Natural killer cell (primary cell): ENCODE results near the gene CRB3. TPM values are rescaled to one million over a fixed set of nuclear protein-coding genes. Genes with fewer than 3 reads are reported as not detected.
A peak's percentile ranks its signal among the peaks of the same experiment; 100 is the strongest.

Experiments
- ATAC-seq, 3 donors: fragments of 150-1000 bp in 2 of 3; fragments of 200-7000 bp in 1 of 3; cut with Tn5 transposase; 1 replicate in 1 of 3; 2 replicates in 2 of 3; pipeline ENCODE4 v1.10.0; 2021; ENCODE audit warnings: mild to moderate bottlenecking in 2 of 3, moderate library complexity in 2 of 3
- DNase-seq, 2 donors: peaks; one replicate each; pipeline versions ENCODE4 v3.0.0 to v3.0.0-alpha.2; 2013 to 2021; ENCODE audit warnings: mixed read lengths in 1 of 2
- H3K27ac ChIP-seq: one replicate; pipeline ENCODE4 v1.5.1; 2013; ENCODE audit warnings: mild to moderate bottlenecking, low read length
- H3K27me3 ChIP-seq: one replicate; pipeline ENCODE4 v1.6.1; 2013; ENCODE audit warnings: low read length; ENCODE audit not compliant: control insufficient read depth, insufficient read depth
- H3K36me3 ChIP-seq: one replicate; pipeline ENCODE4 v1.6.1; 2013; ENCODE audit warnings: low read length; ENCODE audit not compliant: control insufficient read depth, insufficient read depth
- H3K4me1 ChIP-seq: one replicate; pipeline ENCODE4 v1.6.1; 2013; ENCODE audit warnings: low read length; ENCODE audit not compliant: control insufficient read depth, insufficient read depth
- H3K4me3 ChIP-seq: one replicate; pipeline ENCODE4 v1.5.1; 2013; ENCODE audit warnings: low read length
- H3K9me3 ChIP-seq: one replicate; pipeline ENCODE4 v1.6.1; 2013; ENCODE audit warnings: low read length; ENCODE audit not compliant: control insufficient read depth, insufficient read depth
- H3K27ac Mint-ChIP-seq, 2 donors: one replicate each; pipeline ENCODE4 v1.8.0; 2022; ENCODE audit warnings: mild to moderate bottlenecking in 2 of 2, mixed read lengths in 2 of 2, moderate library complexity in 1 of 2
- H3K27me3 Mint-ChIP-seq, 2 donors: one replicate each; pipeline ENCODE4 v1.8.0; 2022; ENCODE audit warnings: low read depth in 2 of 2, mixed read lengths in 2 of 2
- H3K36me3 Mint-ChIP-seq: one replicate; pipeline ENCODE4 v1.8.0; 2022; ENCODE audit warnings: mixed read lengths
- H3K4me1 Mint-ChIP-seq, 2 donors: one replicate each; pipeline ENCODE4 v1.8.0; 2022; ENCODE audit warnings: mixed read lengths in 2 of 2
- H3K4me3 Mint-ChIP-seq: one replicate; pipeline ENCODE4 v1.8.0; 2022; ENCODE audit warnings: mild to moderate bottlenecking, moderate library complexity, mixed read lengths
- H3K9me3 Mint-ChIP-seq, 2 donors: one replicate each; pipeline ENCODE4 v1.8.0; 2022; ENCODE audit warnings: mixed read lengths in 2 of 2
- CTCF ChIP-seq: fragments of 200-600 bp; IDR thresholded peaks from one replicate; pipeline ENCODE4 v1.8.0; 2022; ENCODE audit warnings: antibody characterized with exemption
- WGBS: methylation state at CpG from one replicate; pipeline ENCODE4 v1.1.7; 2013; ENCODE audit warnings: missing lambda C conversion rate; ENCODE audit not compliant: insufficient coverage; 5-methylcytosine and 5-hydroxymethylcytosine counted together
- intact Hi-C: fragments of 100-400 bp; cut with micrococcal nuclease; formaldehyde crosslinking; loops from one replicate; pipeline ENCODE4 v1.14.2; 2022
- total RNA-seq, 4 donors: library from RNA; stranded (reverse); fragments of 120-200 nt in 1 of 4; gene quantifications; one replicate each; pipeline versions ENCODE4 v1.2.3 to v1.2.4, GENCODE V29; 2013 to 2022

Gene CRB3
- total RNA-seq: 1 to 10 TPM in 1 of 3 donors, under 1 TPM in 1, not detected in 1; 0.59 to 1.1 TPM
- total RNA-seq (2013): 0.29 TPM

- intact Hi-C loops: no loop called here
- DNase-seq (peak in 1 of 2 donors; percentile 70), ATAC-seq (no peak)
- peaks cover 0 to 4% of the 10 kb centered on the region in 2 donors for H3K27me3 Mint-ChIP-seq
- no peak within 1 kb of the TSS for H3K4me3 Mint-ChIP-seq
- Histone ChIP-seq H3K4me3 (no peak within 1 kb of the TSS), H3K36me3 (peaks cover 9% of the 10 kb centered on the region), H3K9me3 (no peaks in the 10 kb centered on the region), H3K27me3 (peaks cover 6% of the 10 kb centered on the region), H3K27ac (no peak within 1 kb of the TSS), H3K4me1 (peaks cover 22% of the 10 kb centered on the region)
- peak within 1 kb of the TSS in 1 of 2 donors; percentile 7 for H3K27ac Mint-ChIP-seq
- no peaks in the 10 kb centered on the region for H3K9me3 Mint-ChIP-seq
- H3K4me1 Mint-ChIP-seq: peaks cover 11 to 30% of the 10 kb centered on the region in 2 donors
- no peaks in the 10 kb centered on the region for H3K36me3 Mint-ChIP-seq
- 14% methylated on average over 65 of the region's 65 CpGs for WGBS
- no peak for TF ChIP-seq CTCF
These were observed at the start of gene CRB3 for GRCh38 chr19:6464070-6464873. Gene CRB3 (plus strand): TSS chr19:6464271. CDS start chr19:6464702, 431 bp downstream.

- ATAC-seq: no peak
- DNase-seq: no peak
- 96% methylated on average over 47 of the region's 47 CpGs for WGBS
- H3K9me3 ChIP-seq: no peaks in the 10 kb centered on the region
- H3K27me3 ChIP-seq: no peaks in the 10 kb centered on the region
- Mint-ChIP-seq H3K9me3 (no peaks in the 10 kb centered on the region), H3K27ac (no peak overlapping the region), H3K27me3 (no peaks in the 10 kb centered on the region), H3K4me1 (peaks cover 0 to 5% of the 10 kb centered on the region in 2 donors), H3K36me3 (no peaks in the 10 kb centered on the region), H3K4me3 (no peak overlapping the region)
- intact Hi-C loops: no loop called here
- no peak overlapping the region for H3K4me3 ChIP-seq
- H3K27ac ChIP-seq: no peak overlapping the region
- no peak for TF ChIP-seq CTCF
- H3K36me3 ChIP-seq: peaks cover 57% of the 10 kb centered on the region
- no peaks in the 10 kb centered on the region for H3K4me1 ChIP-seq
These were observed 49.1 kb upstream of the CRB3 start for GRCh38 chr19:6414793-6415590.

- Mint-ChIP-seq H3K9me3 (no peaks in the 10 kb centered on the region), H3K4me3 (no peak overlapping the region)
- WGBS: 96% methylated on average over 32 of the region's 32 CpGs
These were observed 48.4 kb upstream of the CRB3 start for GRCh38 chr19:6415591-6416190.

More at GRCh38 chr19:6415591-6416190, 48.4 kb upstream of the CRB3 start:
- ATAC-seq (no peak), DNase-seq (no peak)
- Histone ChIP-seq H3K27me3 (no peaks in the 10 kb centered on the region), H3K36me3 (peaks cover 64% of the 10 kb centered on the region), H3K4me3 (no peak overlapping the region), H3K27ac (no peak overlapping the region), H3K4me1 (no peaks in the 10 kb centered on the region), H3K9me3 (no peaks in the 10 kb centered on the region)
- H3K4me1 Mint-ChIP-seq: peaks cover 0 to 9% of the 10 kb centered on the region in 2 donors
- H3K36me3 Mint-ChIP-seq: no peaks in the 10 kb centered on the region
- intact Hi-C loops: no loop called here
- no peak overlapping the region for H3K27ac Mint-ChIP-seq
- H3K27me3 Mint-ChIP-seq: no peaks in the 10 kb centered on the region
- TF ChIP-seq CTCF: no peak
